Measurements from ENCODE around the gene C1orf174. TPM values are rescaled to one million over a fixed set of nuclear protein-coding genes. Genes with fewer than 3 reads are reported as not detected.

C1orf174 gene
- total RNA-seq, 1 experiment from 2014 or later = 41.2 TPM

DNA sequence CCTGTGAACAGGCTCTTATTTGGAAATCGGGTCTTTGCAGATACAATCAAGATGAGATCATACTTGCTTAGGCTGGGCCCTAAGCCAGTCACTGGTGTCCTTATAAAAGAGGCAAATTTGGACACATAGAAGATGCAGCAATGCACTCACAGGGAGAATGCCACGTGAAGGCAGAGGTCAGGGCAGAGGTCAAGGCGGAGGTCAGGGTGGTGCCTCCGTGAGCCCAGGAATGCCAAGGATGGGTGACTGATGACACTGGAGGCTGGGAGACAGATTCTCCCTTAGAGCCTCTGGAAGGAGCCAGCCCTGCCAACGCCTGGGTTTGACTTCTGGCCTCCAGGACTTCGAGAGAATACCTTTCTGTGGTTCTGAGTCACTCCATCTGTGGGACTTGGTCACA, 22.8 kb upstream of the C1orf174 start:
- no peaks in the 10 kb centered on the region for H3K27me3 ChIP-seq (ENCODE audit: control insufficient read depth, insufficient read depth, low read length)
- H3K9me3 ChIP-seq (ENCODE audit: control insufficient read depth, insufficient read depth, low read depth, low read length) = no peaks in the 10 kb centered on the region
- ChIA-PET POLR2A (no interaction called here), CTCF (no interaction called here)
- H3K4me3 ChIP-seq (ENCODE audit: low read depth in 2 of 2, low read length in 2 of 2) = no peak overlapping the region
- DNase-seq (ENCODE audit: low read depth, low spot score) (no peak), ATAC-seq (no peak)
- no peak overlapping the region for H3K27ac ChIP-seq (ENCODE audit: low read length)
- no peaks in the 10 kb centered on the region for H3K4me1 ChIP-seq (ENCODE audit: control insufficient read depth, insufficient read depth, low read length)
- no peak for TF ChIP-seq POLR2AphosphoS5 (IDR thresholded peaks at IDR 0.05; ENCODE audit: low read depth, low read length)
- TF ChIP-seq, protein P1, sequence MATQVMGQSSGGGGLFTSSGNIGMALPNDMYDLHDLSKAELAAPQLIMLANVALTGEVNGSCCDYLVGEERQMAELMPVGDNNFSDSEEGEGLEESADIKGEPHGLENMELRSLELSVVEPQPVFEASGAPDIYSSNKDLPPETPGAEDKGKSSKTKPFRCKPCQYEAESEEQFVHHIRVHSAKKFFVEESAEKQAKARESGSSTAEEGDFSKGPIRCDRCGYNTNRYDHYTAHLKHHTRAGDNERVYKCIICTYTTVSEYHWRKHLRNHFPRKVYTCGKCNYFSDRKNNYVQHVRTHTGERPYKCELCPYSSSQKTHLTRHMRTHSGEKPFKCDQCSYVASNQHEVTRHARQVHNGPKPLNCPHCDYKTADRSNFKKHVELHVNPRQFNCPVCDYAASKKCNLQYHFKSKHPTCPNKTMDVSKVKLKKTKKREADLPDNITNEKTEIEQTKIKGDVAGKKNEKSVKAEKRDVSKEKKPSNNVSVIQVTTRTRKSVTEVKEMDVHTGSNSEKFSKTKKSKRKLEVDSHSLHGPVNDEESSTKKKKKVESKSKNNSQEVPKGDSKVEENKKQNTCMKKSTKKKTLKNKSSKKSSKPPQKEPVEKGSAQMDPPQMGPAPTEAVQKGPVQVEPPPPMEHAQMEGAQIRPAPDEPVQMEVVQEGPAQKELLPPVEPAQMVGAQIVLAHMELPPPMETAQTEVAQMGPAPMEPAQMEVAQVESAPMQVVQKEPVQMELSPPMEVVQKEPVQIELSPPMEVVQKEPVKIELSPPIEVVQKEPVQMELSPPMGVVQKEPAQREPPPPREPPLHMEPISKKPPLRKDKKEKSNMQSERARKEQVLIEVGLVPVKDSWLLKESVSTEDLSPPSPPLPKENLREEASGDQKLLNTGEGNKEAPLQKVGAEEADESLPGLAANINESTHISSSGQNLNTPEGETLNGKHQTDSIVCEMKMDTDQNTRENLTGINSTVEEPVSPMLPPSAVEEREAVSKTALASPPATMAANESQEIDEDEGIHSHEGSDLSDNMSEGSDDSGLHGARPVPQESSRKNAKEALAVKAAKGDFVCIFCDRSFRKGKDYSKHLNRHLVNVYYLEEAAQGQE (IDR thresholded peaks at IDR 0.05; ENCODE audit: insufficient read depth in 1 of 2, low read depth in 2 of 2, low read length in 1 of 2) = no peak
- TF ChIP-seq SIN3A (IDR thresholded peaks at IDR 0.05; ENCODE audit: borderline replicate concordance, insufficient read depth, low read depth, low read length) = no peak
- no peak for TF ChIP-seq CTCF (IDR thresholded peaks at IDR 0.05)
- no peak for TF ChIP-seq TCF7L2 (IDR thresholded peaks at IDR 0.05; ENCODE audit: low read depth, low read length)
- in situ Hi-C loops (cut with HindIII; ENCODE audit: low pct_unique_long_range_greater_than_20kb, low sequenced_read_pairs) (no loop called here), intact Hi-C loops (cut with micrococcal nuclease; ENCODE audit: unreplicated experiment) (no loop called here)
- no peaks in the 10 kb centered on the region for H3K36me3 ChIP-seq (ENCODE audit: control insufficient read depth, insufficient read depth, low read length)
- BruUV-seq (replicated peaks) = no TSS peak

DNA sequence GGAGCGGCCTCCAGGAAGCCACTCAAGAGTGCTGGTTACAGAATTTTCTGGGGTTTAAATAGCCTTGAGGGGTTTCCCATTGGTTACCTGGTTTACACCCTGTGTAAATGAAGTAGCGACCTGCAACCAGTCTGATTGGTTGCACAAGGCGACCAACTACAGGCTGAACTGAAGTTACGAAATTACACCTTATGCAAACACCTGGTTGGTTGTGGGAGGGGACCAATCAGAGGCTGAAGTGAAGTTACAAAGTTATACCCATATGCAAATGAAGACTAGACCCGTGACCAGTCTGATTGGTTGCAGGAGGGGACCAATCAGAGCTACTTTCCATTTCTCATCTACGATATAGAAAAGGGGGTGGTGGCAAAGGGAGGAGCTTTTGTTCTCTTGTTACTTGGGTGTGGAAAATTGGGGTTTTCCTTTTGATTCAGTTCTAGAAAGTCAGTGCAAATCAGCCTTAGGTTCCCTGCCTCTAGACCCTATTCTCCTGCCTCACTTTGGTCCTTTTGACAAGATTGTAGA, 22.2 kb upstream of the C1orf174 start:
- no TSS peak for BruUV-seq (replicated peaks)
- POLR2A ChIA-PET = no interaction called here
- no peak for DNase-seq (ENCODE audit: low read depth, low spot score)
- CTCF ChIA-PET = no interaction called here
- in situ Hi-C loops (cut with HindIII; ENCODE audit: low pct_unique_long_range_greater_than_20kb, low sequenced_read_pairs) = no loop called here
- H3K4me1 ChIP-seq (ENCODE audit: control insufficient read depth, insufficient read depth, low read length) = no peaks in the 10 kb centered on the region
- ATAC-seq = no peak
- no peaks in the 10 kb centered on the region for H3K27me3 ChIP-seq (ENCODE audit: control insufficient read depth, insufficient read depth, low read length)
- H3K9me3 ChIP-seq (ENCODE audit: control insufficient read depth, insufficient read depth, low read depth, low read length) = no peaks in the 10 kb centered on the region
- no peaks in the 10 kb centered on the region for H3K36me3 ChIP-seq (ENCODE audit: control insufficient read depth, insufficient read depth, low read length)
- H3K27ac ChIP-seq (ENCODE audit: low read length) = no peak overlapping the region
- 0 out of 4 replicates have a peak overlapping the region, but pooled peaks of 1 of the 2 experiments have one; percentile 16 for H3K4me3 ChIP-seq (ENCODE audit: low read depth in 2 of 2, low read length in 2 of 2)
- intact Hi-C loops (cut with micrococcal nuclease; ENCODE audit: unreplicated experiment) = no loop called here
- no peak for TF ChIP-seq SIN3A (IDR thresholded peaks at IDR 0.05; ENCODE audit: borderline replicate concordance, insufficient read depth, low read depth, low read length)
- TF ChIP-seq, protein P1 (IDR thresholded peaks at IDR 0.05; ENCODE audit: insufficient read depth in 1 of 2, low read depth in 2 of 2, low read length in 1 of 2) = no peak
- no peak for TF ChIP-seq CTCF (IDR thresholded peaks at IDR 0.05)
- no peak for TF ChIP-seq POLR2AphosphoS5 (IDR thresholded peaks at IDR 0.05; ENCODE audit: low read depth, low read length)
- TF ChIP-seq TCF7L2 (IDR thresholded peaks at IDR 0.05; ENCODE audit: low read depth, low read length) = no peak

All from Panc1 (cell line).